GM23338 (cell line): ENCODE results near the gene DAW1. TPM values are rescaled to one million over a fixed set of nuclear protein-coding genes. Genes with fewer than 3 reads are reported as not detected.

Source experiments
- ATAC-seq: fragments of 200-7000 bp; cut with Tn5 transposase; 3 replicates; pipeline ENCODE4 v1.9.1; 2020
- DNase-seq: peaks from one replicate; pipeline ENCODE4 v3.0.0-alpha.2; 2015; ENCODE audit warnings: low spot score
- H2AFZ ChIP-seq: fragments of 200-600 bp; sonication (generic); 2 replicates; pipeline ENCODE4 v1.8.0; 2016; ENCODE audit warnings: antibody characterized with exemption, mild to moderate bottlenecking, moderate library complexity
- H3F3A ChIP-seq: fragments of 200-600 bp; sonication (generic); replicated peaks from 2 replicates; pipeline ENCODE4 v1.8.0; 2017; ENCODE audit warnings: antibody characterized with exemption, mixed run types, low read depth
- H3K27ac ChIP-seq: fragments of 200-600 bp; sonication (generic); 2 replicates; pipeline ENCODE4 v1.6.1; 2016; ENCODE audit warnings: low read depth
- H3K27me3 ChIP-seq: fragments of 200-600 bp; sonication (generic); 2 replicates; pipeline ENCODE4 v1.8.0; 2016; ENCODE audit warnings: mild to moderate bottlenecking, mixed run types, moderate library complexity; ENCODE audit not compliant: insufficient read depth
- H3K36me3 ChIP-seq: fragments of 200-600 bp; sonication (generic); 2 replicates; pipeline ENCODE4 v1.8.0; 2016; ENCODE audit warnings: mild to moderate bottlenecking; ENCODE audit not compliant: insufficient read depth
- H3K4me1 ChIP-seq: fragments of 200-600 bp; sonication (generic); 2 replicates; pipeline ENCODE4 v1.8.0; 2016; ENCODE audit warnings: mild to moderate bottlenecking, moderate library complexity; ENCODE audit not compliant: insufficient read depth
- H3K4me2 ChIP-seq: fragments of 200-600 bp; sonication (generic); 2 replicates; pipeline ENCODE4 v1.7.1; 2017; ENCODE audit warnings: mixed run types
- H3K4me3 ChIP-seq: fragments of 200-600 bp; sonication (generic); 2 replicates; pipeline ENCODE4 v1.6.1; 2016; ENCODE audit warnings: mixed run types
- H3K79me2 ChIP-seq: fragments of 200-600 bp; sonication (generic); replicated peaks from 2 replicates; pipeline ENCODE4 v1.8.0; 2017; ENCODE audit warnings: mild to moderate bottlenecking; ENCODE audit not compliant: insufficient read depth
- H3K9me2 ChIP-seq: fragments of 200-600 bp; sonication (generic); 2 replicates; pipeline ENCODE4 v1.8.0; 2017; ENCODE audit not compliant: insufficient read depth
- H4K20me1 ChIP-seq: fragments of 200-600 bp; sonication (generic); replicated peaks from 2 replicates; pipeline ENCODE4 v1.8.0; 2017; ENCODE audit warnings: mild to moderate bottlenecking; ENCODE audit not compliant: insufficient read depth
- H3K27ac Mint-ChIP-seq: 2 replicates; pipeline ENCODE4 v1.8.0; 2020; ENCODE audit warnings: inconsistent platforms, mild to moderate bottlenecking, moderate library complexity, mixed read lengths
- H3K27me3 Mint-ChIP-seq: 3 replicates; pipeline ENCODE4 v1.8.0; 2022; ENCODE audit warnings: low read depth, mild to moderate bottlenecking, moderate library complexity, mixed read lengths, inconsistent platforms; ENCODE audit not compliant: insufficient read depth, poor library complexity
- H3K36me3 Mint-ChIP-seq: 3 replicates; pipeline ENCODE4 v1.8.0; 2021; ENCODE audit warnings: low read depth, mild to moderate bottlenecking, inconsistent platforms, moderate library complexity, mixed read lengths
- H3K4me1 Mint-ChIP-seq: 3 replicates; pipeline ENCODE4 v1.8.0; 2020; ENCODE audit warnings: mild to moderate bottlenecking, inconsistent platforms, mixed read lengths
- H3K4me3 Mint-ChIP-seq: 3 replicates; pipeline ENCODE4 v1.8.0; 2021; ENCODE audit warnings: moderate library complexity, mild to moderate bottlenecking, inconsistent platforms, mixed read lengths
- H3K9me3 Mint-ChIP-seq: 3 replicates; pipeline ENCODE4 v1.8.0; 2020; ENCODE audit warnings: moderate library complexity, mild to moderate bottlenecking, inconsistent platforms, mixed read lengths
- CREB1 ChIP-seq: fragments of 250-450 bp; sonication (Bioruptor Pico); IDR thresholded peaks from 2 replicates; pipeline ENCODE4 v1.5.0; 2020; ENCODE audit warnings: low read depth, mild to moderate bottlenecking, moderate library complexity
- polyA plus RNA-seq: library from polyadenylated mRNA; unstranded; fragments of >200 nt; fragmentation: Nextera tagmentation; extraction: Ambion mirVana; gene quantifications from 2 replicates; pipeline ENCODE4 v1.2.1, GENCODE V29; 2016
- total RNA-seq: library from RNA; depleted of rRNA; stranded (reverse); fragments of >200 nt; shearing (Covaris generic); gene quantifications from 2 replicates; pipeline ENCODE4 v1.2.3, GENCODE V29; 2014
- TF ChIP-seq, protein P1 (sequence below): fragments of 250-450 bp; sonication (Bioruptor Pico); IDR thresholded peaks from 2 replicates; pipeline ENCODE4 v1.5.0; 2020; ENCODE audit warnings: mild to moderate bottlenecking, moderate library complexity
- TF ChIP-seq, protein P2 (sequence below), 2 experiments: fragments of 200-600 bp in 1 of 2; sonication (generic) in 1 of 2; conservative IDR thresholded peaks; 2 replicates each; pipeline versions ENCODE4 v1.5.1 to v1.6.1; 2016 to 2017; ENCODE audit warnings: antibody characterized with exemption in 2 of 2, low read depth in 2 of 2, mild to moderate bottlenecking in 2 of 2, moderate library complexity in 1 of 2

Gene DAW1
- total and polyA plus RNA-seq, 2 experiments from 2014 or later = 0.71 to 2.0 TPM

DNA sequence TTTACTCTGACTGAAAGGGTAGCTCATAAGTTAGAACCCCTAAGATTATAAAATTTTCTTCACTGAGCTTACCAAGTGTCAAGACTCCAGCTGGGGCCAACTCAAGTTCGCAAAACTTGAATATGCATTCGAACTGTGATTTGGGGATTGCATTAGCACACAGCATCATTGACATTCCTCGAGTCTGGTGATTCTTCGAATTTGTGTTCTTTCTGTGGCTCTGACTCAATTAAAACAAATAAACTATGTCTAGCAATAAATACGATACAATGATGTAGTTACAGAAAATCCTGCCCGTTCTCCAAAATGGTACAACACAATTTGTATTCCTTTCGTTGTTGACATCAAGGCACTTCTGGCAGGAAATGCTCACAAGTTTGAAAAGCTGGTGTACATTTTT is 46.7 kb upstream of the DAW1 start:
- no peaks in the 10 kb centered on the region for H3K27me3 ChIP-seq
- TF ChIP-seq, protein P1, sequence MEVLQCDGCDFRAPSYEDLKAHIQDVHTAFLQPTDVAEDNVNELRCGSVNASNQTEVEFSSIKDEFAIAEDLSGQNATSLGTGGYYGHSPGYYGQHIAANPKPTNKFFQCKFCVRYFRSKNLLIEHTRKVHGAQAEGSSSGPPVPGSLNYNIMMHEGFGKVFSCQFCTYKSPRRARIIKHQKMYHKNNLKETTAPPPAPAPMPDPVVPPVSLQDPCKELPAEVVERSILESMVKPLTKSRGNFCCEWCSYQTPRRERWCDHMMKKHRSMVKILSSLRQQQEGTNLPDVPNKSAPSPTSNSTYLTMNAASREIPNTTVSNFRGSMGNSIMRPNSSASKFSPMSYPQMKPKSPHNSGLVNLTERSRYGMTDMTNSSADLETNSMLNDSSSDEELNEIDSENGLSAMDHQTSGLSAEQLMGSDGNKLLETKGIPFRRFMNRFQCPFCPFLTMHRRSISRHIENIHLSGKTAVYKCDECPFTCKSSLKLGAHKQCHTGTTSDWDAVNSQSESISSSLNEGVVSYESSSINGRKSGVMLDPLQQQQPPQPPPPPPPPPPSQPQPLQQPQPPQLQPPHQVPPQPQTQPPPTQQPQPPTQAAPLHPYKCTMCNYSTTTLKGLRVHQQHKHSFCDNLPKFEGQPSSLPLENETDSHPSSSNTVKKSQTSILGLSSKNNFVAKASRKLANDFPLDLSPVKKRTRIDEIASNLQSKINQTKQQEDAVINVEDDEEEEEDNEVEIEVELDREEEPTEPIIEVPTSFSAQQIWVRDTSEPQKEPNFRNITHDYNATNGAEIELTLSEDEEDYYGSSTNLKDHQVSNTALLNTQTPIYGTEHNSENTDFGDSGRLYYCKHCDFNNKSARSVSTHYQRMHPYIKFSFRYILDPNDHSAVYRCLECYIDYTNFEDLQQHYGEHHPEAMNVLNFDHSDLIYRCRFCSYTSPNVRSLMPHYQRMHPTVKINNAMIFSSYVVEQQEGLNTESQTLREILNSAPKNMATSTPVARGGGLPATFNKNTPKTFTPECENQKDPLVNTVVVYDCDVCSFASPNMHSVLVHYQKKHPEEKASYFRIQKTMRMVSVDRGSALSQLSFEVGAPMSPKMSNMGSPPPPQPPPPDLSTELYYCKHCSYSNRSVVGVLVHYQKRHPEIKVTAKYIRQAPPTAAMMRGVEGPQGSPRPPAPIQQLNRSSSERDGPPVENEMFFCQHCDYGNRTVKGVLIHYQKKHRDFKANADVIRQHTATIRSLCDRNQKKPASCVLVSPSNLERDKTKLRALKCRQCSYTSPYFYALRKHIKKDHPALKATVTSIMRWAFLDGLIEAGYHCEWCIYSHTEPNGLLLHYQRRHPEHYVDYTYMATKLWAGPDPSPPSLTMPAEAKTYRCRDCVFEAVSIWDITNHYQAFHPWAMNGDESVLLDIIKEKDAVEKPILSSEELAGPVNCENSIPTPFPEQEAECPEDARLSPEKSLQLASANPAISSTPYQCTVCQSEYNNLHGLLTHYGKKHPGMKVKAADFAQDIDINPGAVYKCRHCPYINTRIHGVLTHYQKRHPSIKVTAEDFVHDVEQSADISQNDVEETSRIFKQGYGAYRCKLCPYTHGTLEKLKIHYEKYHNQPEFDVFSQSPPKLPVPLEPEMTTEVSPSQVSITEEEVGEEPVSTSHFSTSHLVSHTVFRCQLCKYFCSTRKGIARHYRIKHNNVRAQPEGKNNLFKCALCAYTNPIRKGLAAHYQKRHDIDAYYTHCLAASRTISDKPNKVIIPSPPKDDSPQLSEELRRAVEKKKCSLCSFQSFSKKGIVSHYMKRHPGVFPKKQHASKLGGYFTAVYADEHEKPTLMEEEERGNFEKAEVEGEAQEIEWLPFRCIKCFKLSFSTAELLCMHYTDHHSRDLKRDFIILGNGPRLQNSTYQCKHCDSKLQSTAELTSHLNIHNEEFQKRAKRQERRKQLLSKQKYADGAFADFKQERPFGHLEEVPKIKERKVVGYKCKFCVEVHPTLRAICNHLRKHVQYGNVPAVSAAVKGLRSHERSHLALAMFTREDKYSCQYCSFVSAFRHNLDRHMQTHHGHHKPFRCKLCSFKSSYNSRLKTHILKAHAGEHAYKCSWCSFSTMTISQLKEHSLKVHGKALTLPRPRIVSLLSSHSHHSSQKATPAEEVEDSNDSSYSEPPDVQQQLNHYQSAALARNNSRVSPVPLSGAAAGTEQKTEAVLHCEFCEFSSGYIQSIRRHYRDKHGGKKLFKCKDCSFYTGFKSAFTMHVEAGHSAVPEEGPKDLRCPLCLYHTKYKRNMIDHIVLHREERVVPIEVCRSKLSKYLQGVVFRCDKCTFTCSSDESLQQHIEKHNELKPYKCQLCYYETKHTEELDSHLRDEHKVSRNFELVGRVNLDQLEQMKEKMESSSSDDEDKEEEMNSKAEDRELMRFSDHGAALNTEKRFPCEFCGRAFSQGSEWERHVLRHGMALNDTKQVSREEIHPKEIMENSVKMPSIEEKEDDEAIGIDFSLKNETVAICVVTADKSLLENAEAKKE (CRISPR knock-in tag) = no peak
- no peaks in the 10 kb centered on the region; the same call in 1 of the 2 replicates for H4K20me1 ChIP-seq
- Mint-ChIP-seq H3K4me3 (no peak overlapping the region), H3K27ac (no peak overlapping the region), H3K4me1 (no peaks in the 10 kb centered on the region), H3K9me3 (no peaks in the 10 kb centered on the region; the same call in 2 of the 3 replicates), H3K36me3 (no peaks in the 10 kb centered on the region), H3K27me3 (no peaks in the 10 kb centered on the region)
- H3K36me3 ChIP-seq = no peaks in the 10 kb centered on the region
- no peaks in the 10 kb centered on the region for H3F3A ChIP-seq
- DNase-seq (no peak), ATAC-seq (no peak)
- H3K9me2 ChIP-seq = 0 out of 2 replicates have a peak, but pooled peaks cover 5% of the 10 kb centered on the region
- no peaks in the 10 kb centered on the region for H3K4me1 ChIP-seq
- no peak overlapping the region for H3K4me2 ChIP-seq
- H2AFZ ChIP-seq = no peak overlapping the region
- H3K4me3 ChIP-seq = no peak overlapping the region
- no peak overlapping the region for H3K27ac ChIP-seq
- no peaks in the 10 kb centered on the region for H3K79me2 ChIP-seq

DNA sequence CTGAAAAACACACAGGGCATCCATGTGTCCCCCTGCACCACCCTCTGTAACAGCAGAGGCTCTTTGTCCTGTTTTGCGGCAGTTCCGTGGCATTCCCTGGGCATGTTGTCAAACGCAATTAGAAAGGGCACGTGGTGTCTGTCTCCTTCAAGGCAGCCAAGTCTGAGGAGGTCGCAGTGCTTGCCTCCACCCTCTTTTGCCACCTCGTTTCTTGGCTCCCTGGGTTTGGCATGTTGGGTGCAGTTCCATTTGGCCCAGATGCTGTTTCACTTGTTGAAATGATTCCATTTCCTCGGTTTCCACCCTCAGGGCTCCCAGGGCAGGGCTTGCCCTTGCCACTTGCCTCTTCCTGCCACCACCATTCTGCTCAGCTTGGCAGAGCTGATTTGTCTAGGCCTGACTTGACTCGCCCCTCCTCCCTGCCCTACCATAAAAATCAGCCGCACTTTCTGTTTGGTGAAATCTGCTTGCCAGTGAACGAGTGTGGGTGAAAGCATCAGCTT is 45.4 kb upstream of the DAW1 start:
- no peaks in the 10 kb centered on the region for H3K27me3 ChIP-seq
- no peaks in the 10 kb centered on the region; the same call in 1 of the 2 replicates for H4K20me1 ChIP-seq
- Mint-ChIP-seq H3K4me1 (no peaks in the 10 kb centered on the region), H3K9me3 (no peaks in the 10 kb centered on the region; the same call in 2 of the 3 replicates), H3K27ac (no peak overlapping the region), H3K36me3 (no peaks in the 10 kb centered on the region), H3K27me3 (no peaks in the 10 kb centered on the region), H3K4me3 (no peak overlapping the region)
- no peaks in the 10 kb centered on the region for H3K4me1 ChIP-seq
- 0 out of 2 replicates have a peak, but pooled peaks cover 4% of the 10 kb centered on the region for H3K9me2 ChIP-seq
- H2AFZ ChIP-seq = peak overlapping the region; percentile 72; the same call in 1 of the 2 replicates
- no peak overlapping the region for H3K4me3 ChIP-seq
- no peak for ATAC-seq
- TF ChIP-seq, protein P2, sequence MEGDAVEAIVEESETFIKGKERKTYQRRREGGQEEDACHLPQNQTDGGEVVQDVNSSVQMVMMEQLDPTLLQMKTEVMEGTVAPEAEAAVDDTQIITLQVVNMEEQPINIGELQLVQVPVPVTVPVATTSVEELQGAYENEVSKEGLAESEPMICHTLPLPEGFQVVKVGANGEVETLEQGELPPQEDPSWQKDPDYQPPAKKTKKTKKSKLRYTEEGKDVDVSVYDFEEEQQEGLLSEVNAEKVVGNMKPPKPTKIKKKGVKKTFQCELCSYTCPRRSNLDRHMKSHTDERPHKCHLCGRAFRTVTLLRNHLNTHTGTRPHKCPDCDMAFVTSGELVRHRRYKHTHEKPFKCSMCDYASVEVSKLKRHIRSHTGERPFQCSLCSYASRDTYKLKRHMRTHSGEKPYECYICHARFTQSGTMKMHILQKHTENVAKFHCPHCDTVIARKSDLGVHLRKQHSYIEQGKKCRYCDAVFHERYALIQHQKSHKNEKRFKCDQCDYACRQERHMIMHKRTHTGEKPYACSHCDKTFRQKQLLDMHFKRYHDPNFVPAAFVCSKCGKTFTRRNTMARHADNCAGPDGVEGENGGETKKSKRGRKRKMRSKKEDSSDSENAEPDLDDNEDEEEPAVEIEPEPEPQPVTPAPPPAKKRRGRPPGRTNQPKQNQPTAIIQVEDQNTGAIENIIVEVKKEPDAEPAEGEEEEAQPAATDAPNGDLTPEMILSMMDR (conservative IDR thresholded peaks at IDR 0.05; ENCODE audit: low read depth in 2 of 2) = no peak
- TF ChIP-seq CREB1 (CRISPR knock-in tag) = no peak
- no peak overlapping the region for H3K27ac ChIP-seq
- H3F3A ChIP-seq = no peaks in the 10 kb centered on the region
- no peaks in the 10 kb centered on the region for H3K36me3 ChIP-seq
- H3K79me2 ChIP-seq = no peaks in the 10 kb centered on the region
- no peak overlapping the region for H3K4me2 ChIP-seq
- no peak for DNase-seq
